ENCODE measurements around the gene USO1. TPM values are rescaled to one million over a fixed set of nuclear protein-coding genes. Genes with fewer than 3 reads are reported as not detected.

USO1 gene
- total RNA-seq, 1 donor from 2014 or later = 55.4 TPM

DNA sequence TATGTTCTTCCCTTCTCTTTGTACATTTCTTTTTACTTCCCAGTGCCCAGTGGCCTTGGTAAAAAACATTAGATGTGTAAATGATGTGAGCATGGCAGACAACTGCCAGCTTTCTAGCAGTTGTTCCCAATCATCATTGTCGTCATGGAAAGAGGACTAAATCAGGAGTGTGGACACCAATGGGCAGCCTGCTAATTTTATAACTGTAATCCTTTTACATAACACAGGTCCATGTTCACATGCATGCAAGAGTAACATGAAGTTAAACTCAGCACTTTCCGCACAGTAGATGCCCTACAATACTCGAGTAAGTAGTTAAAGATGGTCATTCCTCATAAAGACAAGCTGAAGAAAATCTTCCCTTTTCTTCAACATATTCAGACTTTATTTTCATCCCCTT is 27.8 kb upstream of the USO1 start:
- DNase-seq (ENCODE audit: extremely low spot score, unreplicated experiment) = no peak
- Mint-ChIP-seq H3K27ac (no peak overlapping the region), H3K4me1 (ENCODE audit: unreplicated experiment) (peaks cover 5% of the 10 kb centered on the region), H3K4me3 (no peak overlapping the region), H3K9me3 (no peaks in the 10 kb centered on the region), H3K36me3 (peaks cover 5% of the 10 kb centered on the region), H3K27me3 (no peaks in the 10 kb centered on the region)
- TF ChIP-seq, protein P1, sequence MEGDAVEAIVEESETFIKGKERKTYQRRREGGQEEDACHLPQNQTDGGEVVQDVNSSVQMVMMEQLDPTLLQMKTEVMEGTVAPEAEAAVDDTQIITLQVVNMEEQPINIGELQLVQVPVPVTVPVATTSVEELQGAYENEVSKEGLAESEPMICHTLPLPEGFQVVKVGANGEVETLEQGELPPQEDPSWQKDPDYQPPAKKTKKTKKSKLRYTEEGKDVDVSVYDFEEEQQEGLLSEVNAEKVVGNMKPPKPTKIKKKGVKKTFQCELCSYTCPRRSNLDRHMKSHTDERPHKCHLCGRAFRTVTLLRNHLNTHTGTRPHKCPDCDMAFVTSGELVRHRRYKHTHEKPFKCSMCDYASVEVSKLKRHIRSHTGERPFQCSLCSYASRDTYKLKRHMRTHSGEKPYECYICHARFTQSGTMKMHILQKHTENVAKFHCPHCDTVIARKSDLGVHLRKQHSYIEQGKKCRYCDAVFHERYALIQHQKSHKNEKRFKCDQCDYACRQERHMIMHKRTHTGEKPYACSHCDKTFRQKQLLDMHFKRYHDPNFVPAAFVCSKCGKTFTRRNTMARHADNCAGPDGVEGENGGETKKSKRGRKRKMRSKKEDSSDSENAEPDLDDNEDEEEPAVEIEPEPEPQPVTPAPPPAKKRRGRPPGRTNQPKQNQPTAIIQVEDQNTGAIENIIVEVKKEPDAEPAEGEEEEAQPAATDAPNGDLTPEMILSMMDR (conservative IDR thresholded peaks at IDR 0.05) = no peak

DNA sequence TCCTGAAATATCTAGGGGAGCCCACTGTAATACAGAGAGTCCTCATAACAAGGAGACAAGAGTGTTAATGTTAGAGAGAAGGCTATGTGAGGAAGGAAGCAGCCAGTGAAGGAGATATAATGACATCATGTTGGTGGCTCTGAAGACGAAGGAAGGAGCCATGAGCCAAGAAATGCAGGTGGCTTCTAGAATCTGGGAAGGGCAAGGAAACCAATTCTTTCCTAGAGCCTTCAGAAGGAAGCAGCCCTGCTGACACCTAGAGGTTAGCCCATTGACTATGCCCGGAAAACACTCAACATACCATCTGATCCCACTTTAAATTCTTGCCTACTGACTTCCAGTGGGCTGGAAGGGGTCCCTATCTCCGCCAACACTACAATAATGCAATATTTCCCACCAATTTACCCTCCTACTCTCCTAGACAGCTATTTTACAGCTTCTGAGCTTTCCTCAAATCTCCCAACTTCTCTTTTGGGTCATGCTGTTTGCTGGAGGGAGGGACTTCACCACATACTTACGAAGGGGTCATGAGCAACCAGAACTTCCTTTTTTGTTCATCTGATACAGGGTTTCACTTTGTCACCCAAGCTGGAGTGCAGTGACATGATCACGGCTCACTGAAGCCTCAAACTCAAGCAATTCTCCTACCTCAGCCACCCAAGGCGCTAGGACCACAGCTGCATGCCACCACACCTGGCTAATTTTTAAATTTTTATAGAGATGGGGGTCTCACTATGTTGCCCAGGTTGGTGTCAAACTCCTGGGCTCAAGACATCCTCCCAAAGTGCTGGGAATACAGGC is 26.0 kb upstream of the USO1 start:
- Mint-ChIP-seq H3K27me3 (no peaks in the 10 kb centered on the region), H3K36me3 (peaks cover 5% of the 10 kb centered on the region), H3K4me1 (ENCODE audit: unreplicated experiment) (peaks cover 9% of the 10 kb centered on the region), H3K4me3 (no peak overlapping the region), H3K9me3 (no peaks in the 10 kb centered on the region), H3K27ac (no peak overlapping the region)
- no peak for DNase-seq (ENCODE audit: extremely low spot score, unreplicated experiment)
- TF ChIP-seq, protein P1 (conservative IDR thresholded peaks at IDR 0.05) = no peak

DNA sequence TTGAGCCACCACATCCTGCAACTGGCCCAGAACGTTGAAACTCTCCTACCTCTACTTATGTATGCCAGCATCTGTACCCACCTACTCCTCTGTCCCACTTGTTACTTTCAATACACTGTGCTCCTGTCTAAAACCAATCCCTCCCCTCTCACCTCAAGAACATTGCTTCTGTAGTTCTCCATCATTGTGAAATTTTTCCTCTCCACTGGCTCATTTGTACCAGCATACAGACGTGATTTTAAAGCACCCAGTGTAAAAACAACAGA is 25.5 kb upstream of the USO1 start:
- TF ChIP-seq, protein P1 (conservative IDR thresholded peaks at IDR 0.05) = no peak
- H3K27ac Mint-ChIP-seq = no peak overlapping the region
- H3K36me3 Mint-ChIP-seq = peaks cover 5% of the 10 kb centered on the region
- peaks cover 9% of the 10 kb centered on the region for H3K4me1 Mint-ChIP-seq (ENCODE audit: unreplicated experiment)
- H3K9me3 Mint-ChIP-seq = no peaks in the 10 kb centered on the region
- H3K27me3 Mint-ChIP-seq = no peaks in the 10 kb centered on the region
- no peak overlapping the region for H3K4me3 Mint-ChIP-seq
- no peak for DNase-seq (ENCODE audit: extremely low spot score, unreplicated experiment)

DNA sequence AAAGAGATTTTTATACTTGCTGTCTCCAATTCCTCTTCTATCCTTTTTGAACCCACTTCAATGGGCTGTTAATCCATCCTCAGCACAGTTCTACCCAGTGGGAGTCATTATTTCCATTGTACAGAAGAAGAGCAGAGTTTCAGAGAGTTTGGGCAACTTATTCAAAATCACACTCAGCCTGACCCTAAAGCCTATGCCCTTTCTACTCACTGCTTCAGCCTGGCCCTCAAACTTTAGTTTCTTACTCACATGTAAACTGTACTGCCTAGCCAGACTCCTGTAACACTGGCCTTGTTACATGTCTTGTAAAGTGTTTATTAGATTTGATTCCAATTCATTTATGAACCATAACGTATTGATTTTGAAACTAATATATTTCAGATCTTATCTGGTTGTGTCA is 25.1 kb upstream of the USO1 start:
- H3K36me3 Mint-ChIP-seq = peaks cover 5% of the 10 kb centered on the region
- H3K27me3 Mint-ChIP-seq = no peaks in the 10 kb centered on the region
- no peak for DNase-seq (ENCODE audit: extremely low spot score, unreplicated experiment)
- H3K4me3 Mint-ChIP-seq = no peak overlapping the region
- no peaks in the 10 kb centered on the region for H3K9me3 Mint-ChIP-seq
- peaks cover 9% of the 10 kb centered on the region for H3K4me1 Mint-ChIP-seq (ENCODE audit: unreplicated experiment)
- no peak overlapping the region for H3K27ac Mint-ChIP-seq
- TF ChIP-seq, protein P1 (conservative IDR thresholded peaks at IDR 0.05) = no peak

DNA sequence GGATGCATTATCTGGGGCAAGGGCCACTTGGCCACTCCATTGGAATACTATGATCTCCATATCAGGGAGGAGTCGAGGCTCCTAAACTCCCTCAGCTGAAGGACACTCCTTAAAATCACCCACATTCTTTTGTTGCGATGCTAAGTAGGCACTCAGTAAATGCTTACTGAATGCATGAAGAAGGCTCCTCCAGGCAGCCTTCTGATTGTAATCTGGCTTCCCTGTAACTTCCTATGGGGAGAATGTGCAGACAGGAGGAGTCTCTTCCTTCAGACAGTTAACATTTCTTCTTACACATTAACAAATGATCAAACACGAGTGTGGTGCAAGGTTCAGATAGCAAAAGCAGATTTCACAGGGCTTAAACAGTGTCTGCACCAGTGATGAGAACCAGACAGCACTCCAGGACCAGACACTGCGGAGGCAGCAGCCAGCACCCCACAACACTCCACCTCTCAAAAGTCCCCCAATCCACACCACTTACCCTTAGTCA is 21.4 kb upstream of the USO1 start:
- H3K27ac Mint-ChIP-seq = no peak overlapping the region
- H3K4me1 Mint-ChIP-seq (ENCODE audit: unreplicated experiment) = peaks cover 15% of the 10 kb centered on the region
- peak; percentile 16 for DNase-seq (ENCODE audit: extremely low spot score, unreplicated experiment)

More for the DNA sequence above, 21.4 kb upstream of the USO1 start:
- TF ChIP-seq, protein P1 (conservative IDR thresholded peaks at IDR 0.05) = no peak
- H3K27me3 Mint-ChIP-seq = no peaks in the 10 kb centered on the region
- H3K9me3 Mint-ChIP-seq = no peaks in the 10 kb centered on the region
- H3K4me3 Mint-ChIP-seq = no peak overlapping the region
- peaks cover 8% of the 10 kb centered on the region for H3K36me3 Mint-ChIP-seq

Measured in type B pancreatic cell (in vitro differentiated cells).